ENCODE results near the gene WTAP.

WTAP gene

DNA sequence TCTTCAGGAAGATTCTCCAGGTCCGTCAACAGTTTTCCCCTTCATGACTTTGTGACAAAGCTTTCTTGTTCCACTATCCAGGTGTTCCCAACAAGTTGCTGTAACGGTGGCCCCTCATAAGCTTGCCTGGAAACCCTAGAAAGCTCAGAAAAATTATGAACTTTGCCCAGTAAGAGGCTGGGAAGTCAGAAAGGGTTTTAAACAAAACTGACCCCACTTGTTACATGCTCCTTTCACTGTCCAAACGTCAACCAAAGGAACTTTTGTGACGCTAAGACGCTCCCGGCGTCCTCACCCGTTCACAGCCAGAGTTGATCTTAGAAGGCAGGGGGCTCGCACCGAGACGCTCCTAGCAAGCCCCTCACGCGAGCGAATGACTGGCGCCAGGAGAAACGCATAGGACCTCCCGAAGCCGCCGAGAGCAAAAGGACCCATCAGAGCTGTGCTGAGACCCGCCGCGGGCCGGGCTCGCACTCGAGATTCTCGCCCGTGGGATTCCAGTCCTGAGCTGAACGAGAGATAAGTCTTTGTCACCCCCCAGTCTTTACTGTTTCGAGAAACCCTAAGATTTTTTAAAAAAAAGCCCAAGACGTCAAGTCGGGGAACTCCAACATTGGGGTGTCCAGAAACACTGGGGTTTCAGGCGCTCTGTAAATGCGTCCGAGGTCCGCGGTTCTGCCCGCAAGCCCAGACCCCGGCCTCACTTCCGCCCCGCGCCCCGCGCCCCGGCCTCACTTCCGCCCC lies 34.0 kb downstream of the WTAP start:
- Histone ChIP-seq H3K4me1 (ENCODE audit: control insufficient read depth, insufficient read depth, low read length, unreplicated experiment) (peaks cover 36% of the 10 kb centered on the region), H3K36me3 (ENCODE audit: insufficient read depth, low read length) (peaks cover 8% of the 10 kb centered on the region), H3K27ac (ENCODE audit: low read depth, low read length) (peak overlapping the region; percentile 77), H2AFZ (ENCODE audit: low read length, unreplicated experiment) (peak overlapping the region; percentile 47), H3K79me2 (ENCODE audit: control insufficient read depth, insufficient read depth, low read length, unreplicated experiment) (no peaks in the 10 kb centered on the region), H3K27me3 (ENCODE audit: insufficient read depth, low read length) (no peaks in the 10 kb centered on the region), H3K4me3 (ENCODE audit: low read depth, low read length) (peak overlapping the region; percentile 80)

GRCh38 chr6:159761873-159762680 lies 34.8 kb downstream of the WTAP start, which contains the start of gene ACAT2:
TSS of gene ACAT2 (plus strand) at chr6:159762045. CDS start at chr6:159762088, 43 bp downstream.
- peak within 1 kb of the TSS; percentile 77 for H3K27ac ChIP-seq (ENCODE audit: low read depth, low read length)
- H2AFZ ChIP-seq (ENCODE audit: low read length, unreplicated experiment): peak within 1 kb of the TSS; percentile 78
- H3K4me3 ChIP-seq (ENCODE audit: low read depth, low read length): peak within 1 kb of the TSS; percentile 80
- H3K4me1 ChIP-seq (ENCODE audit: control insufficient read depth, insufficient read depth, low read length, unreplicated experiment): peaks cover 36% of the 10 kb centered on the region
- no peaks in the 10 kb centered on the region for H3K27me3 ChIP-seq (ENCODE audit: insufficient read depth, low read length)
- no peaks in the 10 kb centered on the region for H3K79me2 ChIP-seq (ENCODE audit: control insufficient read depth, insufficient read depth, low read length, unreplicated experiment)
- H3K36me3 ChIP-seq (ENCODE audit: insufficient read depth, low read length): peaks cover 12% of the 10 kb centered on the region

DNA sequence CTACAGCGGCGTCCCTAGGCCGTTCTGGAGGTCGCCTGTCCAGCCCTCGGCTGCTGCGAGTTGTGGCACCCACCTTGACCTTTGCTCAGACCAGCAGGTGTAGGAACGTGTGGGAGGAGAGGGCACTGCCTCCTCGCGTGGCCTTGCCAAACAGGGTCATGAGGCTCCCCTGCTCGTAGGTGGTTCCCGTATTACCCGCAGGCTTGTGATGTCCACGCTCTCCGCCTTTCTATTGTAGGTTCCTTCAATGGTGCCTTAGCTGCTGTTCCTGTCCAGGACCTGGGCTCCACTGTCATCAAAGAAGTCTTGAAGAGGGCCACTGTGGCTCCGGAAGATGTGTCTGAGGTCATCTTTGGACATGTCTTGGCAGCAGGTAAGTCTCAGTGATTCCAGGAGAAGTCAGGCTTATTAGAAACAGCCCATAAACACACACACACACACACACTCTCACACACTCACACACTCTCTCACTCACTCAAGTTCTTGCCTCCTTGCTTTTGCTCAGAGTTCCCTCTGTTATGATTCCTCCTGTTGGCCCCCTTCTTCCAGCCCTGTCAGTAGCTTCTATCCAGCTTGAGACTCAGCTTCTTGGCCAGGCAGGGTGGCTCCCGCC lies 35.5 kb downstream of the WTAP start:
- Histone ChIP-seq H3K4me3 (ENCODE audit: low read depth, low read length) (peak overlapping the region; percentile 80), H3K79me2 (ENCODE audit: control insufficient read depth, insufficient read depth, low read length, unreplicated experiment) (no peaks in the 10 kb centered on the region), H3K27me3 (ENCODE audit: insufficient read depth, low read length) (no peaks in the 10 kb centered on the region), H2AFZ (ENCODE audit: low read length, unreplicated experiment) (peak overlapping the region; percentile 78), H3K36me3 (ENCODE audit: insufficient read depth, low read length) (peaks cover 18% of the 10 kb centered on the region), H3K27ac (ENCODE audit: low read depth, low read length) (peak overlapping the region; percentile 77; the same call in 1 of the 2 replicates), H3K4me1 (ENCODE audit: control insufficient read depth, insufficient read depth, low read length, unreplicated experiment) (peaks cover 34% of the 10 kb centered on the region)

DNA sequence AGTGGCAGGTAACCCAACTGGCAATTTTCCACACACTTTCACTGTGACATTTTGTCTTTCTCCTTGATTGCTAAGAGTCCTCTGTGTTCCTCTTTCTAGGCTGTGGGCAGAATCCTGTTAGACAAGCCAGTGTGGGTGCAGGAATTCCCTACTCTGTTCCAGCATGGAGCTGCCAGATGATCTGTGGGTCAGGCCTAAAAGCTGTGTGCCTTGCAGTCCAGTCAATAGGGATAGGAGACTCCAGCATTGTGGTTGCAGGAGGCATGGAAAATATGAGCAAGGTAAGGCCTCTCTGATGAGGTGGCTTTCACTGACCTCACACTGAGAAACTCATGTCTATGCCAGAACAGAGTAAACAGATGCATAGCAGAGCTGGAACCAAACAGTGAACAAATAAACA lies 39.6 kb downstream of the WTAP start:
- H3K4me1 ChIP-seq (ENCODE audit: control insufficient read depth, insufficient read depth, low read length, unreplicated experiment): peaks cover 5% of the 10 kb centered on the region
- no peak overlapping the region for H2AFZ ChIP-seq (ENCODE audit: low read length, unreplicated experiment)
- H3K27me3 ChIP-seq (ENCODE audit: insufficient read depth, low read length): no peaks in the 10 kb centered on the region
- peaks cover 52% of the 10 kb centered on the region for H3K36me3 ChIP-seq (ENCODE audit: insufficient read depth, low read length)
- no peaks in the 10 kb centered on the region for H3K79me2 ChIP-seq (ENCODE audit: control insufficient read depth, insufficient read depth, low read length, unreplicated experiment)
- H3K4me3 ChIP-seq (ENCODE audit: low read depth, low read length): no peak overlapping the region
- H3K27ac ChIP-seq (ENCODE audit: low read depth, low read length): no peak overlapping the region

GRCh38 chr6:159769470-159769869 lies 42.2 kb downstream of the WTAP start:
- no peak overlapping the region for H3K4me3 ChIP-seq (ENCODE audit: low read depth, low read length)
- H3K27me3 ChIP-seq (ENCODE audit: insufficient read depth, low read length): no peaks in the 10 kb centered on the region
- H3K27ac ChIP-seq (ENCODE audit: low read depth, low read length): no peak overlapping the region
- peaks cover 52% of the 10 kb centered on the region for H3K36me3 ChIP-seq (ENCODE audit: insufficient read depth, low read length)
- H3K4me1 ChIP-seq (ENCODE audit: control insufficient read depth, insufficient read depth, low read length, unreplicated experiment): no peaks in the 10 kb centered on the region
- no peaks in the 10 kb centered on the region for H3K79me2 ChIP-seq (ENCODE audit: control insufficient read depth, insufficient read depth, low read length, unreplicated experiment)
- no peak overlapping the region for H2AFZ ChIP-seq (ENCODE audit: low read length, unreplicated experiment)

- Histone ChIP-seq H3K4me3 (ENCODE audit: low read depth, low read length) (no peak overlapping the region), H3K36me3 (ENCODE audit: insufficient read depth, low read length) (peaks cover 43% of the 10 kb centered on the region), H2AFZ (ENCODE audit: low read length, unreplicated experiment) (no peak overlapping the region), H3K27me3 (ENCODE audit: insufficient read depth, low read length) (no peaks in the 10 kb centered on the region), H3K27ac (ENCODE audit: low read depth, low read length) (no peak overlapping the region), H3K4me1 (ENCODE audit: control insufficient read depth, insufficient read depth, low read length, unreplicated experiment) (no peaks in the 10 kb centered on the region), H3K79me2 (ENCODE audit: control insufficient read depth, insufficient read depth, low read length, unreplicated experiment) (no peaks in the 10 kb centered on the region)
Observed at GRCh38 chr6:159772196-159772595, 44.9 kb downstream of the WTAP start.

DNA sequence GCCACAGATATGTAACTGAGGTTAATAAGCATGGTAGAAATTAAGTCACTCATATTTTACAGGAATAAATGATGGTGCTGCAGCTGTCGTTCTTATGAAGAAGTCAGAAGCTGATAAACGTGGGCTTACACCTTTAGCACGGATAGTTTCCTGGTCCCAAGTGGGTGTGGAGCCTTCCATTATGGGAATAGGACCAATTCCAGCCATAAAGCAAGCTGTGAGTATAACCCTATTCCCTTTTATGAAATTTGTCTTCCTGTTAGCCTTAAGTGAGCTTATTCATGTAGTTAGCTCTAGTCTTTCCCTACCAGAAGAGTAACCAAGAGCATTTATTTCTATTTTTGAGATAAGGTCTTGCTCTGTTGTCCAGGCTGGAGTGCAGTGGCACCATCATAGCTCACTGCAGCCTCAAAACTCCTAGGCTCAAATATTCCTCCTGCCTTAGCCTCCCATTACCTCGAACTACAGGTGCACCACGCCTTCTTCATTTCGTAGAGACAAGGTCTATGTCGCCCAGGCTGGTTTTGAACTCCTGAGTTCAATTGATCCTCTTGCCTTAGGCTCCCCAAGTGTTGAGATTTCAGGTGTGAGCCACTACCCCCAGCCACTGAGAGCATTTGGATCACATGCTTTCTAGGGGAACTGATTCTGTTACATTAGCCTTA lies 50.1 kb downstream of the WTAP start:
- Histone ChIP-seq H2AFZ (ENCODE audit: low read length, unreplicated experiment) (no peak overlapping the region), H3K4me1 (ENCODE audit: control insufficient read depth, insufficient read depth, low read length, unreplicated experiment) (peaks cover 4% of the 10 kb centered on the region), H3K79me2 (ENCODE audit: control insufficient read depth, insufficient read depth, low read length, unreplicated experiment) (peaks cover 11% of the 10 kb centered on the region), H3K36me3 (ENCODE audit: insufficient read depth, low read length) (peaks cover 40% of the 10 kb centered on the region), H3K4me3 (ENCODE audit: low read depth, low read length) (no peak overlapping the region), H3K27me3 (ENCODE audit: insufficient read depth, low read length) (no peaks in the 10 kb centered on the region), H3K27ac (ENCODE audit: low read depth, low read length) (no peak overlapping the region)

GRCh38 chr6:159778131-159778530 lies 50.8 kb downstream of the WTAP start:
- Histone ChIP-seq H2AFZ (ENCODE audit: low read length, unreplicated experiment) (no peak overlapping the region), H3K27me3 (ENCODE audit: insufficient read depth, low read length) (no peaks in the 10 kb centered on the region), H3K4me1 (ENCODE audit: control insufficient read depth, insufficient read depth, low read length, unreplicated experiment) (peaks cover 6% of the 10 kb centered on the region), H3K27ac (ENCODE audit: low read depth, low read length) (no peak overlapping the region), H3K36me3 (ENCODE audit: insufficient read depth, low read length) (peaks cover 47% of the 10 kb centered on the region), H3K4me3 (ENCODE audit: low read depth, low read length) (no peak overlapping the region), H3K79me2 (ENCODE audit: control insufficient read depth, insufficient read depth, low read length, unreplicated experiment) (peaks cover 18% of the 10 kb centered on the region)

DNA sequence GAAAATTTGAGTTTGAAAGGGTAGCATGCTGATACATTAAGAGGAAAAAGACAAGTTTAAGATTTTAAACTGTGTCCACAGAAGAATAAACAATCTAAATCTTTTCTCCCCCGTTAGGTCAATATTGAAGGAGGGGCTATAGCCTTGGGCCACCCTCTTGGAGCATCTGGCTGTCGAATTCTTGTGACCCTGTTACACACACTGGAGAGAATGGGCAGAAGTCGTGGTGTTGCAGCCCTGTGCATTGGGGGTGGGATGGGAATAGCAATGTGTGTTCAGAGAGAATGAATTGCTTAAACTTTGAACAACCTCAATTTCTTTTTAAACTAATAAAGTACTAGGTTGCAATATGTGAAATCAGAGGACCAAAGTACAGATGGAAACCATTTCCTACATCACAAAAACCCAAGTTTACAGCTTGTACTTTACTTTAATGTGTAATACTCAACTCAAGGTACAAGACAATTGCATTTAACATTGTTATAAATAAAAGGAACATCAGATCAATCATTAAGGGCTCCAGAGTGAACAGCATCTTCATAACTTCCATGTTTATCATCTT lies 51.3 kb downstream of the WTAP start:
- Histone ChIP-seq H3K4me1 (ENCODE audit: control insufficient read depth, insufficient read depth, low read length, unreplicated experiment) (peaks cover 6% of the 10 kb centered on the region), H3K4me3 (ENCODE audit: low read depth, low read length) (no peak overlapping the region), H2AFZ (ENCODE audit: low read length, unreplicated experiment) (no peak overlapping the region), H3K79me2 (ENCODE audit: control insufficient read depth, insufficient read depth, low read length, unreplicated experiment) (peaks cover 23% of the 10 kb centered on the region), H3K27ac (ENCODE audit: low read depth, low read length) (no peak overlapping the region), H3K27me3 (ENCODE audit: insufficient read depth, low read length) (no peaks in the 10 kb centered on the region), H3K36me3 (ENCODE audit: insufficient read depth, low read length) (peaks cover 50% of the 10 kb centered on the region)

DNA sequence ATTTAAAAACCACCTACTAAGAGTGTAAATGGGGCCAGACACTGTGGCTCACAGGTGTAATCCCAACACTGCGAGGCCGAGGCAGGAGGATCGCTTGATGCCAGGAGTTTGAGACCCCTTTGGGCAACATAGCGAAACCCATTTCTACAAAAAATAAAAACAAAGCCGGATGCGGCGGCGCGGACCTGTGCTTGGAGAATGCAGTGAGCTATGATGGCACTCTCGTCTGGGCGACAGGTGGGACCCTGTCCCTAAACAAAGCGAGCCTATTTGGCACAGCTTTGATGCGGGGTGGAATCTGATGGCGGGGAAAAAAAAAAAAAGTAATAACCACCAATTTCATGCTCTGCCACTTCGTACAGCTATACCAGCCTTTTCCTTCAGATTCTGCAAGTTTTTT lies 61.0 kb downstream of the WTAP start:
- no peaks in the 10 kb centered on the region for H3K27me3 ChIP-seq (ENCODE audit: insufficient read depth, low read length)
- H3K27ac ChIP-seq (ENCODE audit: low read depth, low read length): peak overlapping the region; percentile 46; the same call in 1 of the 2 replicates
- peaks cover 89% of the 10 kb centered on the region for H3K79me2 ChIP-seq (ENCODE audit: control insufficient read depth, insufficient read depth, low read length, unreplicated experiment)
- H2AFZ ChIP-seq (ENCODE audit: low read length, unreplicated experiment): no peak overlapping the region
- H3K36me3 ChIP-seq (ENCODE audit: insufficient read depth, low read length): peaks cover 48% of the 10 kb centered on the region
- H3K4me3 ChIP-seq (ENCODE audit: low read depth, low read length): peak overlapping the region; percentile 98
- H3K4me1 ChIP-seq (ENCODE audit: control insufficient read depth, insufficient read depth, low read length, unreplicated experiment): peaks cover 33% of the 10 kb centered on the region
